ENCODE measurements around the gene PKD1.

Gene PKD1

GRCh38 chr16:2170080-2170479, 34.4 kb upstream of the PKD1 start:
- no peak for DNase-seq (ENCODE audit: low read depth)

- DNase-seq (ENCODE audit: low read depth) = no peak
Observed at GRCh38 chr16:2167068-2167638, 31.5 kb upstream of the PKD1 start.

- no peak for DNase-seq (ENCODE audit: low read depth)
Observed at GRCh38 chr16:2166263-2167067, 30.8 kb upstream of the PKD1 start.

DNA sequence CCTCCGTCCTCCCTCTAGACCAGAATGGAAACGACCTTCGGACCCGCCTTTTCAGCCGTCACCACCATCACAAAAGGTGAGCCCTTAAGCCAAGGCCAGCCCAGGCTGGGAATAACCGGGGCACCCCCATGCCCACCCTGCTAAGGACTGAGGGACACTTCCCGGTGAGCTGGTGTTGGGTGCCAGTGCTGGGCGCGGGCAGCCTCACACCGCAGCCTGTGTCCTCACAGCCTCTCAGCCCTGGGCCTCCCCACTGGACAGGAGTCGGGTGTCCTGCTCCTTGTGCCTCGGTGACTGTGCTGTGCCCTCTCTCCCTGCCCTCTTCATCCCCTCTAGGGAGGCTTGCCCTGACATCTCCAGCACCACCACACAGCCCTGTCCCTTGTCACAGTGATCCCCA, 30.2 kb upstream of the PKD1 start:
- no peak for DNase-seq (ENCODE audit: low read depth)

DNA sequence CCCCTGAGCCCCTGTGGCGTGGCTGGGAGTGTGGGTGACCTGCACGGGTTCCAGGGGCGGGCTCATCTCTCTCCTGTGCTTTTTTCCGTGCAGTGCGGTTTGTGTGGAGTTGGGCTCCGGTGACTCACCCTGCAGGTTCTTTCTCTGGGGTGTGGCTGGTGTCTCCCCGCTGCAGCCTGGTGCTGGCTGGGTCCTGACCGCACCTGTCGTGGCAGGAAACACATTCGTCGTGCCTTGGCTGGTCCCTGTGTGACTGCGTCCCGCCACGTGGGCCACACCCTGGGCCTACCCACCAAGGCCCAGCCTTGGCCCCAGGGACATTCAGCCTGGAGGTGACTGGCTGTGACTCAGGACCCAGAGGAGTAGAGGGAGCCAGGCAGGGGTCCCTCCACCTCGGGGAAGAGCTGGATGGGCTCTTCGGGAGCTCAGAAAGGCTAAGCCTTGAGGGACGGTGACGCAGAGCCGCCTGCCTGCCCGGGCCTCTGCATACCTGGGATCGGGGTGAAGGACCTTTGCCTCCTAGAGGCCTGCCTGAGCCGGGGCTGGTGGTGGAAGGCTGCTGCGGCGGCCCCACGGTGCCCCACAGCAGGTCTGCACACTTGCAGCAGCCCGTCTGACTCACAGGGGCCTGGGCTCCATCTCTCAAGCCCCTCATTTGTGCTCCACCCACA, 27.6 kb upstream of the PKD1 start:
- no peak for DNase-seq (ENCODE audit: low read depth)

- no peak for DNase-seq (ENCODE audit: low read depth)
Observed at GRCh38 chr16:2162676-2163118, 27.0 kb upstream of the PKD1 start.

DNA sequence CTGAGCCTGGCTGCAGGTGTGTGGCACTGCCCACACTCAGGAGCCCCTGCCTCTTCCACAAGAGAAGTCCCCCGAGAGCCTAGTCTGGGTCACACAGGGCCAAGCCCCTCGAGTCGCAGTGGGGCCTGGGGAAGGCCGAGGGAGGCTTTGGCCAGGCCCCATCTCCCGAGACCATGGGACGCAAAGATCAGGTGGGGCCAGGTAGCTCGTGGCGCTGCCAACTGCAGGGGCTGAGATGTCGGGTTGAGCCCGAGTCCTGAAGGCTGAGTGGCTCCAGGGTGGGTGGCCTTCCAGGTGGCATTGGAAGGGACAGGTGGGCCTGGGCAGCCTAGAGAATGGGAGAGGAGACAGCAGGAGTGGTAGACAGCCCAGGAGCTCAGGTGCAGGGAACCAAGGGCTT, 26.2 kb upstream of the PKD1 start:
- DNase-seq (ENCODE audit: low read depth) = no peak

GRCh38 chr16:2160915-2161551, 25.3 kb upstream of the PKD1 start:
- DNase-seq (ENCODE audit: low read depth) = peak; percentile 70

DNA sequence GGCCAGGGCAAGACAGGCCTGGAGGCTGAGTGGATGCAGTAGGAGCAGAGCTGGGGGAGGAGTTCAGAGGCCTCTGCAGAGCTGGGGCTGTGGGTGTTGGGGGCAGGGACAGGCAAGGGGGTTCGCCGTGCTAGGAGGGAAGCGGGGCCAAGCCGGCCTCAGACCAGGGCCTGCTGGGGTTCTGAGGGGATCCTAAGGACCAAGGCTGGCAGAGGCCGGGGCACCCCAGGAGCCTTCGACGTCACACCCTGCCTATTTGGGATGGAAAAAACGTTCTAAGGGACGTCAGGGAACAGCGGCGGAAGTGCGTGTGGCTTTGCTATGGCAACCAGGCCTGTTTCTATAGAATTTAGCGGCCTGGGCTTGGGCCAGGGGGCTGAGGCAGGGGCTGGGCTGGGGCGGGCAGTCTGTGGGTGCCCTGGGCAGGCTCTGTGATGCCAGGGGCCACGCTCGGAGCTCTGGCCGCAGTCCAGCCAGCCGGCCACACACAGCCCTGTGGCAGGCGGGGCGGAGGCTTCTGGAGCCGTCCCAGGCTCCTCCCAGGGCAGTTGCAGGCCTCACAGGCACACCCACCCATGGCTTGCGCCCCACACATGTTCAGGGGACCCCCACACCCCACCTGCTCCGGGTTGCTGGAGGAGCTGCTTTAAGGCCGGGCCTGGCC, 23.6 kb upstream of the PKD1 start:
- DNase-seq (ENCODE audit: low read depth) = peak; percentile 47

GRCh38 chr16:2158262-2158638, 22.6 kb upstream of the PKD1 start:
- no peak for DNase-seq (ENCODE audit: low read depth)

DNA sequence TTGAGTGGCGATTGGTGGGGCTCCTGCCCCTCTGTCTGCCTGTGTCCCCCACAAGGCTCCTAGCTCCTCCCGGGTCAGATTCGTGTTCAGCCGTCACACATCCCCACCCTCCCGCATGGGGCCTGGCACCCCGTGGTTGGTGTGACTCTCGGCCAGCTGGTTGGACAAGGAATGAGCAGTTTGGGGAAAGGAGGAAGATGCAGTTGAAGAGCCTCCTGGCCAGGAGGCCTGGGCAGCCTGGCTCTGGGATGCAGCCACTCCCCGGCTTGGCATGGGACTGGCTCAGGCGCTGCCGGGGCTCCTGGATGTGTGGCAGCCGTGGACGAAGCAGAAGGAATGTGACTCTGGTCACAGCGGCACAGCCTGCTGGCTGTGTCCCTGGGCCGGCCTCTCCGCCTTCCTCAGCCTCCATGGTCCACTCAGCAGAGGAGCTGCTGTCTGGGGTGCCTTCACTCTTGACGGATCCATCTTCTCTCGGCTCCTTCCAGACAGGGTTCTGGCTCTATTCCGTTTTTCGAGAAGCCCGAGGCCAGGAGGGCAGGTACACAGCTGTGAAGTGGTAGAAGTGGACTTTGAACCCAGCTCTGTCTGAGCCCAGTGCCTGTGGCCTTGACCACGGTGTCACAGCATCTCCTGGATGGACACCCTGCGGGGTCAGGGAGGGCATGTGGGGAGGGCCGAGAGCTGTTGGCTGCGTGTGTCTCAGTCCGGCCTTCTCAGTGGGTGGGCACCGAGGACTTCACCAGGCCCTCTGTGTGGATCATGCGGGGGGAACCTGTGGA, 22.0 kb upstream of the PKD1 start:
- no peak for DNase-seq (ENCODE audit: low read depth)

- no peak for DNase-seq (ENCODE audit: low read depth)
Observed at GRCh38 chr16:2156849-2157224, 21.1 kb upstream of the PKD1 start.

- peak; percentile 82 for DNase-seq (ENCODE audit: low read depth)
Observed at GRCh38 chr16:2155977-2156848, 20.5 kb upstream of the PKD1 start.

DNA sequence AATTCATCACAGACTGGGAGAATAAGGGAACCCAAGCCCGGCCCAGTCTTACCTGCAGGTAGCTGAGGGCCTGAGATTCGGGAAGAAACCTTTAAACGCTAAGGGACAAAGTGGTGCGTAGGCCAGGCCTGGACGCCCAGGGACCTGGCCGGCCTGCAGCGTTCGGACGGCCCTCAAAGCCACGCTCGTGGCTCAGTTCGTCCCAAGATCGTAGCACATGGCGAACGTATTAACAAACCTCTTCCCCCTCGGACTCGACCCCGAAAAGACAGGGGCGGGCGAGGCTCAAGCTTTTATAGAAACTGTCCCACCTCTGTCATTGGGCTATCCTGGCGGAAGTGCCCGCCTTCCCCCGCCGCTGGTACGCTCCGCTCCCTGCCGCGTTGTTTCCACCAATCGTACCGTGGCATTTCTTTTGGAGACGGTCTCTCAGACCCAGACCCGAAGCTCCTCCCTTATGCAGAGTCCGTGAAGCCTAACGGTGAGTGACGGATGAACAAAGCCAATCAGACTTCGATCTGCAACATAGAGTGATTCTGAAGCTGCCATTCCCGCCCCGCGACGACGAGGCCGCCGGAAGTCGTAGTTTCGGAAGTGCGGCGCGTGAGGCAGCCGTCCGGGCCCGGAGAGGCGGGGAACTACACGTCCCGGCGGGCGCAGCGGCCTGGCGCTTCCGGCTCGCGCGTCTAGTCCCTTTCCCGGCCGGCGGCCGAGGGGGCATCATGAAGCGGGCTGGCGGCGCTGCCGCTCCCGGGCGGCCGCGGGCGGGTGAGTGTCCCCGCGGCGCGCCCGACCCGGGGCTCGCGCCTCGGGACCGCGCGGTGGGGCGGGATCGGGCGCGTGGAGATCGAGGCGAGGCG, 19.6 kb upstream of the PKD1 start, which contains the start of gene TRAF7:
Gene TRAF7 (plus strand): TSS at position 692 of the 860 bp plus-strand sequence. CDS start 8,139 bp downstream, outside the sequence.
- DNase-seq (ENCODE audit: low read depth) = peak; percentile 100

GRCh38 chr16:2154533-2155090, 18.9 kb upstream of the PKD1 start:
- DNase-seq (ENCODE audit: low read depth) = no peak

- DNase-seq (ENCODE audit: low read depth) = no peak
Observed at GRCh38 chr16:2152695-2153506, 17.2 kb upstream of the PKD1 start.

DNA sequence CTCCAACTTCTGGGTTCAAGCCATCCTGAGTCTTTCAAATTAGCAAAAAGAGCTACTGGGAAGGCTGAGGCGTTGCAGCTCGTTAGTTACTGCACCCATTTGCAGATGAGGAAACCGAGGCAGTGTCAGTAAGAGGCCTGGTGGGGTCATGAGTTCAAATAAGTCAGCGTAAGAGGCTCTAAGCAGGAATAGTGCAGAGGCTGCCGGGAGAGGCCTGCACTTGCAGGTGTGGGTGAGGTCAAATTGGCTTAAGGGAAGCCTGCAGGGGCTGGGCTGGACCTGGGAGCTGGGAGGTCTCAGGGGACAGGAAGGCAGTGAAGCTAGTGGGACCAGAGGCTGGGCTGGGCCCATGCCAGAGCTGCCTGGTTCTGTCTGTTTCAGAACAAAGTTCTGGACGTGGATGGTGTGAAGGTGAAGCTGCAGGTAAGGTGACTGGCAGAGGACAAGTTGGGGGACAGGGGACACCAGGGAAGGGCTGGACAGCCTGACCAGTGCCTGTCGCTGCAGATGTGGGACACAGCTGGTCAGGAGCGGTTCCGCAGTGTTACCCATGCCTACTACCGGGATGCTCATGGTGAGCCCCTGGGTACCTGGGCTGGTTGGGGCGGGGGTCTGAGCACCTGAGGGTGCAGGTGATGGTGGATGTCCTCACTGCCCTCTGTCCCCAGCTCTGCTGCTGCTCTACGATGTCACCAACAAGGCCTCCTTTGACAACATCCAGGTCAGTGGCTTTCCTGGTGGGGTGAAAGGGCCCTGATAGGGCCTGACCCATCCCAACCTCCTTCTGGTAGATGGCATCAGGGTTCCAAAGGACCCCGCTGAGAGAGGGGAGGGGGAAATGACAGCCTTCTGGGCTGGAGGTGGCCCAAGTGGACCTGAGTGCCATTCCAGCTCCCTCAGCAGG, 15.7 kb upstream of the PKD1 start:
- no peak for DNase-seq (ENCODE audit: low read depth)
